NCI-H2196 (cell line): ENCODE measurements around the gene VRK3.

Experiments used
- DNase-seq: peaks from one replicate; lab custom pipeline; 2025; ENCODE audit not compliant: unreplicated experiment; lab: John Stamatoyannopoulos, UW

VRK3 gene

DNA sequence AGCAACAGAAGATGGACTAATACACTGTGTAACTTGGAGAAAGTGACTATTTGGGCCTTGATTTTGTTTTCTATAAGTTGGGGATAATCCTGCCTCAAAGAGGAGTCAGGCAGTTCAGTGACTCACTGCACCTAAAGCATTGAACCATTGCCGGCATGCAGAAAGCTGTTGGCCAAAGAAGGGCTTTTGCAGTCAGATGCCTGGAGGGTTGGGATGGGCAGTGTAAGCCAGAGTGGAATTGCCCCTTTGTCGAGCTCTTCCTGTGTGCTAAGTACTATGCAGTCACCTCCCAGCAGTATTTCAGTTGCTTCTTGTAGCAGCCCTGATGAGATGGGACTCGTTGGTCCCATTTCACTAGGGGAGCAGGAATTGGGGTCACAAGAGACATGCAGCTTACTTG lies 11.7 kb upstream of the VRK3 start:
- no peak for DNase-seq

DNA sequence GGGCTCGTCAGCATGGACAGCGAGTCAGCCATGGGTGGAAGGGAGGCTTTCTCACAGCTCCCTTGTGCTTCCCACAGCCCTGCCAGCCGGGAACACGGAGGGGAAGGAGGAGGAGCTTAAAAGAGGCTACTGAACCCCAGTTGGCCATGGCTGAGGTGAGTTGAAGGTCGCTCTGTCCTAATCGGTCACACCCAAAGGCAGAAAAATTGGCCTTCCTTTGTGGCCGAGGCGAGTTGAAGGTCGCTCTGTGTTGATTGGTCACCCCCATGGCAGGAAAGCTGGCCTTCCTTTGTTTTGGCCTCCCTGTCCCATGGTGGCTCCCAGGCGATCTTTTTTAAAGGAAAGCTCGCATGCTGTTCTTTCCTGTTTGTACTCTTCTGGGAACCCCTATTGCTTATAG lies 5.8 kb upstream of the VRK3 start:
- no peak for DNase-seq

DNA sequence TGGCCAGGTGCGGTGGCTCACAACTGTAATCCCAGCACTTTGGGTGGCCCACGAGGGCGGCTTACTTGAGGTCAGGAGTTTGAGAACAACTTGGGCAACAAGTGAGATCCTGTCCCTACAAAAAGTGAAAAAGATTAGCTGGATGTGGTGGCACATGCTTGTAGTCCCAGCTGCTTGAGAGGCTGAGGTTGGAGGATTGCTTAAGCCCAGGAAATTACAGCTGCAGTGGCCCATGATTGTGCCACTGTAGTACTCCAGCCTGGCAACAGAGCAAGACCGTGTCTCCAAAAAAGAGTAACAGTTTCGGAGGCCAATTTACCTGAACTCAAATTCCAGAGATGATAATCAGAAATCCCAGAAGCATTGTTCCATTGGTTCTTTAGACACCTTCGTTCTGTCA lies 5.1 kb upstream of the VRK3 start:
- DNase-seq = no peak

DNA sequence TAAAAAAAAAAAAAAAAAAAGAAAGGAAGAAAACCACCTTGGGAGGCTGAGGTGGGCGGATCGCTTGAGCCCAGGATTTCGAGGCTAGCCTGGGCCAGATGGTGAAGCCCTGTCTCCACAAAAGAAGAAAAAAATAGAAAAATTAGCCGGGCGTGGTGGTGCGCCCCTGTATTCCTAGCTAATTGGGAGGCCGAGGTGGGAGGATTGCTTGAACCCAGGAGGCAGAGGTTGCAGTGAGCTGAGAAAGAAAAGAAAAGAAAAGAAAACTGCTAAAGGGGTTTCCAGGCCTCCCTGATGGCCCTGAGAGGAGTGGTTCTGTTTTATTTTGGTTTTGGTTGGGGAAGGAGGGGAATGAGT lies 1.4 kb upstream of the VRK3 start:
- DNase-seq = no peak

GRCh38 chr19:50025794-50026549 lies 800 bp upstream of the VRK3 start, which contains the start of gene ZNF473:
ZNF473 (plus strand) TSS chr19:50026005; CDS start chr19:50031083, 5,078 bp downstream.
- DNase-seq = peak; percentile 96

DNA sequence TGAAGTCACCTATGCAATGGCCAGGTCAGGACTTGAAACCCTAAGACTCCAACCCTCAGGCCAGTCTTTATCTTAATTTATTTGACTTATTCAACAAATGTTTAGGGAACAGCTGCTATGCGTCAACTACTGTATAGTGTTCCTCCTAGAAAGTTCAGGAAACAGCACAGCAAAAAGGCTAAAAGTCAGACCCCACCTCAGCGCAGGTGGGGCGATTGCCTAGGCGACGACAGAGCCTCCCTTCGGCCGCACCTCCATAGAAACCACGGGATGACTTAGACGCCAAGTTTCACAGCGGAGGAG lies 502 bp downstream of the VRK3 start:
- no peak for DNase-seq

DNA sequence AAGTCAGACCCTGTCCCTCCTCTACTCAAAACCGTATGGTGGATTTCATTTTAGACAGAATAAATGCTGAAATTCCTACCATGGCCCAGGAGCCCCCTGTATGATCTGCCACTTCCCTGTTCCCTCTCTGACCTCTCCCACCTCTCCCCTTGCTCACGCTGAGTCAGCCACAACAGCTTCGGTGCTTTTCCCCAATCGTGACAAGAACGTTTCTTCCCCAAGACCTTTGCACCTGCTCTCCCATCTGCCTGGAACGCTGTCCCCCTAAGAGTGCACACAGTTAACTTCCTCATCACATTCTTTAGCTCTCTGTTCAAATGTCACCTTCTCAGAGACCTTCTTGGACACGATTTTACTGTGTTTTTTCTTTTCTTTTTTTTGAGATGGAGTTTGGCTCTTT lies 2.3 kb downstream of the VRK3 start:
- no peak for DNase-seq

- peak; percentile 65 for DNase-seq
Measured at GRCh38 chr19:50020481-50020880, 4.7 kb downstream of the VRK3 start.

GRCh38 chr19:50016225-50016807 lies 8.9 kb downstream of the VRK3 start:
- DNase-seq = no peak

- DNase-seq = peak; percentile 8
Measured at GRCh38 chr19:50008532-50008931, 16.6 kb downstream of the VRK3 start.

- no peak for DNase-seq
Measured at GRCh38 chr19:50007947-50008346, 17.2 kb downstream of the VRK3 start.

DNA sequence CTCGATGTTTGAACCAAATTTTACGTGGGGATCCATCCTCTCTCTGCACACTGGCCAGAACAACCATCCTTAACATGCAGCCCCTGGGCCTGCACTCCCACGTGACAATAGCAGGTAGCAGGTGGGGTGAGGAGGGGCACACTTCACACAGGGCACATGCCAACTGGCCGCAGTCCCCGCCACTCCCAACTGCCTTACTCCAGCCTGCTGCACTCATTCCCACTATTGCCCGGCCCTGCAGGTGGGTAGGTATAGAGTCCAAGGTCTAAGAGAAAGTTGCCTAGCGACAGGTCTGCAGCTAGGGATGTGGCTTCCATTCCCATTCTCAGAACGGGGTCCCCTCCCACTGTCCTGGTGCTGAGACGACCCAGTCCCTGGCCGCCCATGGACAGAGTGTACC lies 18.0 kb downstream of the VRK3 start:
- DNase-seq = no peak

GRCh38 chr19:50005428-50005827 lies 19.7 kb downstream of the VRK3 start:
- DNase-seq = no peak

DNA sequence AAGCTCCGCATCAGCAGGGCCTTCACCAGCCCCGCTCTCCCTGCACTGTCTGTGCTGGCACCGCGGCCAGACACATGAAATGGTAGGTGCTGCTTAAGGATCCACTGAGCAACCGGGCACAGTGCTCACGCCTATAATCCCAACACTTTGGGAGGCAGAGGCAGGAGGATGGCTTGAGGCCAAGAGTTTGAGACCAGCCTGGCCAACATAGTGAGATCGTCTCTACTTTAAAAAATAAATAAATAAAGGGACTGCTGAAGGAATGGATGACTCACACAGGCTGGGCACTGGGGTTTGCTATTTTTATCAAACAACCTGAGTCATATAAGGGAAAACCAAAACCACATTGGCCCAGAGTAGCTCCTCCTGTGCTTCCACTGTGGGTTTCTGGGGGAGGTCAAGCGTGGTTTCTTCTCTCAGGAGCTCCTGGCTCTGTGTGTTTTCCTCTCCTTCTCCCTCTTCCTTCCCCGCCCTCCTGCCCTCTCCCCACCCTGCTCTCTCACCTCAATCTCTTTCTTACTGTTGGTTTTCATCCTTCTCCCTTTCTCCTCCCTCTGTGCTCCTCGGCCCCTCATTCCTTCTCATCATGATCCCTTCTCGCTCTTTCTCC lies 21.3 kb downstream of the VRK3 start:
- DNase-seq = peak; percentile 13

- no peak for DNase-seq
Measured at GRCh38 chr19:50003254-50003788, 21.9 kb downstream of the VRK3 start.

DNA sequence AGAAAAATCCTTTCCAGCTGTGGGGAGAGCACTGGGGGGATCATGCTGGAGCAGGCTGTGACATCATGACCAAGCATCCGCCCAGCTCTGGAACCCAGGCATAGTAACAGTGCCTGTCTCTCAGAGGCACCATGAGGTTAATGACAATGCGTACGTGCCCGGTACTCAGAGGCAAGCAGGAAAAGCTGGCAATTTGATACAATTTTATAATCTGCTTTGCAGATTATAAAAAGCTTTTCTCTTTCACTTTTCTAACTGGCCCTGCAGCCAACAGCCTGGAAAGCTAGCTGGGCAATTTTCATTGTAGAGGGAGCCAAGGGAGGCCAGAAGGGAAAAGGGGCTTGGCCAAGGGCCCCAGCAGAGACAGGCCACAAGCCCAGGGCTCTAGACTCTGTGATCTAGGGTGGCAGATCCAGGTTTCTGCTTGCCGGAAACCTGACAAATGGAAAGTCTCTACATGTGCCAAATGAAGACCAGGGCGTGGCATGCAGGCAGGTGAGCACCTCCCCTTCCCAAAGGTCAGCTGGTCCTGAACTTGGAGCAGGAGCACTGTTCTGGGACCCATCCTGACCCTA lies 22.7 kb downstream of the VRK3 start:
- no peak for DNase-seq

- no peak for DNase-seq
Measured at GRCh38 chr19:50001775-50002174, 23.4 kb downstream of the VRK3 start.

DNA sequence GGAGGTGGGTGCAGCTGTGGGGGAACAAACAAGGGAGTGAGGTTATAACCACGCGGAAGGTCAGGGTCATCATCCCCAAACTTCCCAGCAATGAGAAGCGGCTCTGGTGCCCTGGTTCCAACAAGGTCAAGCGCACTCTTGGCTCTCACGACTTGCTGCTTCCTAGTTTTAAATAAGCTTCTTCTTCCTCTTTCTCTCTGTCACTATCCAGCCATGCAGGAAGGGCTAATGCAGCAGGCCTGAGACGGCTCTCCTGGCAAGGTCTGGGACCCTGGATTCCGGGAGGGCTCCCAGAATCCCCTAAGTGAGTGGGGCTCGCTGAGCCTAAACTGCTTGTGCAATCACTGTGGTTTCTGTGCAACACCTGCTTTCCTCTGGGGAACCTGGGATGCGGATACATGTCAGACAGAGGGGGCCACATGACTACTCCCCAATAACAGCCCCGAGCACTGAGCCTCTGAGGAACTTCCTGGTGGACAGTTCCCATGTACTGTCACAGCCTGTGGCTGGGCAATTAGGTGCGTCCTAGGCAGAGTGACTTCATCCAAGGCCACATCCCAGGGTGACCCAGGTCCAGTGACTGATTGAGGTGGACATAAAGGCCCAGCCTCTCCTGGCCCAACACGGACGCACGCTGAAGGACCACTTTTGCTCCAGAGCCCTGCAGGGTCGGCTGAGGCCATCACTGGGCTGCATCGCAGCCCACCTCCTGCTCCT lies 24.2 kb downstream of the VRK3 start:
- DNase-seq = no peak

DNA sequence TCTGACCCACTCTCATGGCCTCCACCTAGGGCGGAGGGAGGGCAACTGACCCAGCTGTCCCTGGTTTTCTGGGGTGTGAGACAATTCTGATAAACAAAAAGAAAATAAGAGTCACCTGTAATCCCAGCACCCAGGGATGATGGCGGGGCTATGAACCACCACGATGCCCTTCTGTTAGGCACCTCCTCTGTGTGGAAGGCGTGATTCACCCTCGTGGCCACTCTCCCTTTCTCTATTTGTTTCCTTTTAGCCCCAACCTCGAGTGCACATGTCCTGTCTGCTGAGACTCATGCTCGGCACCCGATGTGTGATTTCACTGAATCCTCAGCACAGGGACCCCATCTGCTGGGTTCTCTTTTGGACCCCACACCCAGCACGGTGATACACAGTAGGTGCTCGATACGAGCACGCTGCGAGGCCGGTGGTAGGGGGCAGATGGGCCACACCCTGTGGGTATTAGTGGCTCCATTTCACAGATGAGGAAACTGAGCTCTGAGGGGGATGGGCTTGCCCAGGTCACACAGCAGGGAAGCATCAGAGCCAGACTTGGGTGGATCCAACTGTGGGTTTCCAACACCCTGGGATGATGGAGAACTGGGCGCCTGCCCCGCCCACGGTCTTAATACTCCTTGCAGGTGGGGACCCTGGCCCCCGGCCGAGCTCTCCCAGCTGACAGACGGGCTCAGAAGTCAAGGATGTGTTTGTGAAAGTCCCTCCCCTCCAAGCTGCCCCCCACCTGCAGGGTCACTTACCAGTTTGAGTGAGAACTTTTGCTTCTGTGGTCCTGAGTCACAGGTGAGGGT lies 24.9 kb downstream of the VRK3 start:
- DNase-seq = no peak

- no peak for DNase-seq
Measured at GRCh38 chr19:49999371-50000010, 25.7 kb downstream of the VRK3 start.
